ENCODE measurements around the gene USP30. TPM values are rescaled to one million over a fixed set of nuclear protein-coding genes. Genes with fewer than 3 reads are reported as not detected.

The USP30 gene
- total and polyA plus RNA-seq, 2 donors = 6.0 to 9.1 TPM

Other genes with a start within 250 kb of the USP30 start
- 2.8 TPM for gene SSH1, start 195.0 kb upstream of the USP30 start, total RNA-seq
- gene SSH1, start 195.0 kb upstream of the USP30 start, polyA plus RNA-seq = 5.1 TPM
- 0.05 TPM for gene DAO, start 172.5 kb upstream of the USP30 start, total RNA-seq
- gene DAO, start 172.5 kb upstream of the USP30 start, polyA plus RNA-seq = 0.07 TPM
- gene SVOP, start 31.5 kb upstream of the USP30 start, total RNA-seq = 0.05 TPM
- 0.14 TPM for gene SVOP, start 31.5 kb upstream of the USP30 start, polyA plus RNA-seq
- 15.5 TPM for gene ALKBH2, start 40.9 kb downstream of the USP30 start, total RNA-seq
- gene ALKBH2, start 40.9 kb downstream of the USP30 start, polyA plus RNA-seq = 25.9 TPM
- 22.3 TPM for gene UNG, start 45.0 kb downstream of the USP30 start, total RNA-seq
- gene UNG, start 45.0 kb downstream of the USP30 start, polyA plus RNA-seq = 14.1 TPM
- 2.0 TPM for gene ACACB, start 64.0 kb downstream of the USP30 start, total RNA-seq
- 9.5 TPM for gene ACACB, start 64.0 kb downstream of the USP30 start, polyA plus RNA-seq